Erythroblast (primary cell): ENCODE data around the gene SMNDC1.

Source experiments
- GATA1 ChIP-seq: IDR thresholded peaks from 2 replicates; pipeline ENCODE4 v1.6.1; 2011; ENCODE audit warnings: low read depth, mild to moderate bottlenecking, control low read depth, low read length, moderate library complexity
- POLR2A ChIP-seq: IDR thresholded peaks from 2 replicates; pipeline ENCODE4 v1.6.1; 2011; ENCODE audit warnings: mild to moderate bottlenecking, low read length

- TF ChIP-seq POLR2A, result no peak
- TF ChIP-seq GATA1, result no peak
These were observed 35.4 kb upstream of the SMNDC1 start for GRCh38 chr10:110340122-110340521.
